Subcutaneous adipose tissue (tissue), 4 donors: ENCODE results near the gene NPPA. TPM values are rescaled to one million over a fixed set of nuclear protein-coding genes. Genes with fewer than 3 reads are reported as not detected.

Source experiments
- CTCF ChIP-seq: fragments of 450-650 bp; IDR thresholded peaks from one replicate; pipeline ENCODE4 v1.5.1; 2016; ENCODE audit warnings: low read depth, mild to moderate bottlenecking, control low read depth, antibody characterized with exemption, moderate library complexity
- total RNA-seq, 4 donors: library from RNA; depleted of rRNA; stranded (reverse); fragments of >200 nt; gene quantifications; one replicate each; pipeline ENCODE4 v1.1.0, GENCODE V29; 2016

The NPPA gene
- total RNA-seq, 4 donors from 2014 or later: not detected

GRCh38 chr1:11878891-11879190, 31.3 kb upstream of the NPPA start:
- TF ChIP-seq CTCF: no peak

DNA sequence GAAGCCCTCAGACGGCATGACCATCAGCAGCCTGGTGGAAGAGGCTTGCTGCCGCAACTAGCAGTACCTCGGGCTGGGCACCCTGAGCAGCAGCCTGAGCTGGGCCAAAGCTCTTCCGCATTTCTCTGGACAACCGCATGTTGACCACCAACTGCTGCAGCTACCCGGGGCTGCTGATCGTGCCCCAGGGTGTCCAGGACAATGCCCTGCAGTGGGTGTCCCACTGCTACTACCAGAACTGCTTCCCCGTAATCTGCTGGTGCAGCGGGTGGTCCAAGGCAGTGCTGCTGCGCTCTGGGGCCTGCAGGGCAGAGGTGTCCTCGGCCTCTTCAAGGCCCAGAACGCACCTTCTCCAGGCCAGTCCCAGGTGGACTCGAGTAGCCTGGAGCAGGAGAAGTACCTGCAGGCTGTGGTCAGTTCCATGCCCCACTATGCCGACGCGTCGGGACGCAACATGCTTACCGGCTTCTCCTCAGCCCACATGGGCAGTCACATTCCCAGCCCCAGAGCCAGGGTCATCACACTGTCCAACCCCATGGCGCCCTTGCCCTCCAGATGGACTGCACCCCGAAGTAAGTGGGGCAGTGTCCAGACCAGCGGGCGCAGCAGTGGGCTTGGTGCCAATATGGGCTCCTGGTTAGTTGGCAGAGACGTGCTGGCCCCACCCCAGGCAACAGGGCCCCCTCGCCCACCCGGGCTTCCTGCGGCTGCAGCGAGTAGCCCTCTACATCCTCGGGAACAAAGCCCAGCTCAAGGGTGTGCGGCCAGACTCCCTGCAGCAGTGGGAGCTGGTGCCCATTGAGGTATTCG, 30.7 kb upstream of the NPPA start:
- TF ChIP-seq CTCF: no peak

GRCh38 chr1:11877074-11877473, 29.5 kb upstream of the NPPA start:
- no peak for TF ChIP-seq CTCF

DNA sequence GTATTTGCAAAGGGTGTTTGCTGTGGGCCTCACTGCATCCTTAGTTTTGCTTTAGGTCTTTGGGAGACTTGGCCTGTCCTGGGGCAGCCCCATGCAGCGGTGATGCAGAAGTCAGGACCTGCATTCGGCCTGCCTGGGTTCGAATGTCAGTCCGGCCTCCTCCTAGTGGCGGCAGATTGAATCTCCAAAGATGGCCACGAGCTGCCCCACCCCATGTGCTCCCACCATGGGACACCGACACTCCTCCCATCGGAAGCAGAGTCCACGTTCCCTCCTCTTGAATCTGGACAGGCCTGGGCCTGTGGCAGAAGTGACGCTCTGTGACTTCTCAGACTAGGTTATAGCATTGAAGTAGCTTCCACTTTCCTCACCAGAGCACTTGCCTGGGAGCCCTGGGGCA, 27.5 kb upstream of the NPPA start:
- TF ChIP-seq CTCF: no peak

- no peak for TF ChIP-seq CTCF
Observed at GRCh38 chr1:11874624-11875023, 27.0 kb upstream of the NPPA start.

DNA sequence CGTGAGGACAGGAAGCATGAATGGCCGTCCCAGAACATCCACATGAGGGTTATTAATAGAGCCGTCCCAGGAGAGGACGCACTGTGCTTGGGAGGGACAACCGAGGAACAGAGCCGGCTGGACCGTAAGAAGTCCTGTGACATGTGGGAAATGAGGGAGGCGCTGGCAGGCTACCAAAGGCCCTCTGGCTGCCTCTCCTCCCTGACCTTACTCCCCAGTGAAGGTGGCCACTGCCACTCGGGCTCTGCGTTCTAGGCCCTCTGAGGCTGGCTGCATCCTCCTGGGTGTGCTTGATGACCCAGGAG, 26.6 kb upstream of the NPPA start:
- no peak for TF ChIP-seq CTCF

DNA sequence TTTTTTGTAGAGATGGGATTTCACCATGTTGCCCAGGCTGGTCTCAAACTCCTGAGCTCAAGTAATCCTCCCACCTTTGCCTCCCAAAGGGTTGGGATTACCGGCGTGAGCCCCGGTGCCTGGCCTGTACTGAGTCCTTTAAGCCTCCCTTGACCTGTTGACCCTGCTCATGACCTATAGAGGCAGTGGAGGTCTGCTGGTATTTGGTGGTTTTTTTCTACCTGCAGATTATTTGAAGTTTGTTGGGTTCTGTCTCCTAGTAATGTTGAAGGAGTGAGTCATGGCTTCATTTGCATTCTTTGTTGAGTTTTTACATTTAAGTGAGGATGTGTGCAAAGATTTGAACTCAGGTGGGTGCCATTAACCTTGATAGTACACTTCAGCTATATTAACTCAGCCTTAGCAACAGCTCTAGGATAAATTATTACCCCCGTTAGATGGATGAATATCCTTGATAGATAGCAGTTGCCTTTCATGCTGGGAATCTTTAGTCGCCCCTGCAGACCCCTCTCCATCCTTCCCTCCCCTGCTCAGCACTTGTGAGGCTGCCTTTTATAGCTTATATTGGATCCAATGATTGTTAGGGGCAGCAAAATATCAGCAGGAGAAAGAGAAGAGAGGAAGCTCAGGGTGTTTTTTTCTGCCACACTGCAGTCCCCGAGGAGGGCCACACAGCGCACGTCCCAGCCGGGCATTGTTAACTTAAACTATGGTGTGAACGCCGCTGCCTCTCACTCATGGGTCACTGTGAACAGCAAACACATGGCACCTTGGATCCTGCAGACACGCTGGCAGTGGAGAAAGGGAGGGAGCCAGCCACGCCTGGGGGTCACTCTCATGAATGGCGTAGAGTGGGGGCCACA, 26.0 kb upstream of the NPPA start:
- TF ChIP-seq CTCF: no peak
